ENCODE data around the gene GSTK1. TPM values are rescaled to one million over a fixed set of nuclear protein-coding genes. Genes with fewer than 3 reads are reported as not detected.

The GSTK1 gene
- total and polyA plus RNA-seq, 2 donors (not counting 1 experiment from before 2014, with no cell fraction given): 181 to 315 TPM

GRCh38 chr7:143314127-143314526 lies 50.9 kb downstream of the GSTK1 start:
- POLR2A ChIA-PET: no interaction called here
- peaks cover 0 to 3% (median 0%) of the 10 kb centered on the region in 3 donors for H3K9me3 ChIP-seq (ENCODE audit: control extremely low read depth in 1 of 3, control insufficient read depth in 2 of 3, insufficient read depth in 1 of 3, low read length in 2 of 3)
- H3K4me3 ChIP-seq (ENCODE audit: control extremely low read depth in 1 of 5, extremely low read depth in 1 of 5, insufficient read depth in 1 of 5, low read depth in 2 of 5, low read length in 4 of 5): no peak overlapping the region
- H3K36me3 ChIP-seq (replicated peaks in 1 of 2; ENCODE audit: control extremely low read depth in 1 of 2, control insufficient read depth in 1 of 2, extremely low read depth in 1 of 2, insufficient read depth in 2 of 2, low read length in 1 of 2): peaks cover 2 to 3% of the 10 kb centered on the region in 2 experiments
- H3K9me3 Mint-ChIP-seq (ENCODE audit: insufficient read depth): no peaks in the 10 kb centered on the region
- peaks cover 9% of the 10 kb centered on the region for H3K4me1 Mint-ChIP-seq
- no peaks in the 10 kb centered on the region for H3K79me2 ChIP-seq (ENCODE audit: control insufficient read depth, insufficient read depth, low read length)
- no peak overlapping the region for H3K27ac Mint-ChIP-seq
- H3K27me3 ChIP-seq (replicated peaks in 1 of 4; ENCODE audit: control extremely low read depth in 1 of 4, control insufficient read depth in 3 of 4, insufficient read depth in 4 of 4, low read length in 3 of 4): no peaks in the 10 kb centered on the region
- H3K4me1 ChIP-seq (ENCODE audit: control insufficient read depth in 2 of 2, insufficient read depth in 2 of 2, low read length in 2 of 2): peaks cover 4 to 5% of the 10 kb centered on the region in 2 donors
- TF ChIP-seq CTCF (IDR thresholded peaks at IDR 0.05) (no peak), EZH2 (IDR thresholded peaks at IDR 0.05; ENCODE audit: borderline replicate concordance, insufficient read depth, low read depth, low read length, poor library complexity, severe bottlenecking) (no peak)
- no peaks in the 10 kb centered on the region for H3K27me3 Mint-ChIP-seq
- DNase-seq (no peak), ATAC-seq (ENCODE audit: low read depth) (no peak)
- no peak overlapping the region for H3K9ac ChIP-seq (ENCODE audit: low read length)
- no peak overlapping the region for H3K27ac ChIP-seq (ENCODE audit: low read length in 2 of 2)
- intact Hi-C loops (cut with micrococcal nuclease): no loop called here
- no peaks in the 10 kb centered on the region for H4K20me1 ChIP-seq (ENCODE audit: control insufficient read depth, insufficient read depth, low read length, poor library complexity, severe bottlenecking)
- H2AFZ ChIP-seq (ENCODE audit: insufficient read depth, low read depth, low read length, poor library complexity, severe bottlenecking): no peak overlapping the region
- H3K4me2 ChIP-seq (replicated peaks; ENCODE audit: low read depth, low read length, poor library complexity, severe bottlenecking): no peak overlapping the region
- CTCF ChIA-PET: interaction anchor here (1.1 kb wide), 1 partner anchor 15 kb away, joined by 5 read pairs; no protein-coding TSS in a partner anchor
- no peak overlapping the region for H3K4me3 Mint-ChIP-seq

GRCh38 chr7:143315776-143316175 lies 52.5 kb downstream of the GSTK1 start, which contains the start of gene CLCN1:
TSS of gene CLCN1 (plus strand) at chr7:143316111. CDS start at chr7:143316213, 102 bp downstream.
- POLR2A ChIA-PET: no interaction called here
- CTCF ChIA-PET: interaction anchor here (0.6 to 0.8 kb wide), 2 partner anchors 9 to 17 kb away, joined by 3 to 4 read pairs; no protein-coding TSS in a partner anchor
- H3K4me3 Mint-ChIP-seq: no peak within 1 kb of the TSS
- no peak for TF ChIP-seq CTCF (IDR thresholded peaks at IDR 0.05)
- TF ChIP-seq EZH2 (IDR thresholded peaks at IDR 0.05; ENCODE audit: borderline replicate concordance, insufficient read depth, low read depth, low read length, poor library complexity, severe bottlenecking): no peak
- no peaks in the 10 kb centered on the region for H3K9me3 Mint-ChIP-seq (ENCODE audit: insufficient read depth)
- Histone ChIP-seq H3K4me2 (replicated peaks; ENCODE audit: low read depth, low read length, poor library complexity, severe bottlenecking) (no peak within 1 kb of the TSS), H3K4me1 (ENCODE audit: control insufficient read depth in 2 of 2, insufficient read depth in 2 of 2, low read length in 2 of 2) (no peaks in the 10 kb centered on the region), H3K9ac (ENCODE audit: low read length) (no peak within 1 kb of the TSS), H3K27ac (ENCODE audit: low read length in 2 of 2) (no peak within 1 kb of the TSS), H4K20me1 (ENCODE audit: control insufficient read depth, insufficient read depth, low read length, poor library complexity, severe bottlenecking) (no peaks in the 10 kb centered on the region), H3K79me2 (ENCODE audit: control insufficient read depth, insufficient read depth, low read length) (no peaks in the 10 kb centered on the region), H3K4me3 (ENCODE audit: control extremely low read depth in 1 of 5, extremely low read depth in 1 of 5, insufficient read depth in 1 of 5, low read depth in 2 of 5, low read length in 4 of 5) (no peak within 1 kb of the TSS), H2AFZ (ENCODE audit: insufficient read depth, low read depth, low read length, poor library complexity, severe bottlenecking) (no peak within 1 kb of the TSS), H3K27me3 (replicated peaks in 1 of 4; ENCODE audit: control extremely low read depth in 1 of 4, control insufficient read depth in 3 of 4, insufficient read depth in 4 of 4, low read length in 3 of 4) (no peaks in the 10 kb centered on the region), H3K9me3 (ENCODE audit: control extremely low read depth in 1 of 3, control insufficient read depth in 2 of 3, insufficient read depth in 1 of 3, low read length in 2 of 3) (no peaks in the 10 kb centered on the region), H3K36me3 (replicated peaks in 1 of 2; ENCODE audit: control extremely low read depth in 1 of 2, control insufficient read depth in 1 of 2, extremely low read depth in 1 of 2, insufficient read depth in 2 of 2, low read length in 1 of 2) (no peaks in the 10 kb centered on the region)
- H3K27me3 Mint-ChIP-seq: no peaks in the 10 kb centered on the region
- ATAC-seq (ENCODE audit: low read depth): no peak
- no peak for DNase-seq
- intact Hi-C loops (cut with micrococcal nuclease): no loop called here
- H3K4me1 Mint-ChIP-seq: peaks cover 2% of the 10 kb centered on the region
- no peak within 1 kb of the TSS for H3K27ac Mint-ChIP-seq
- 40% methylated on average over 1 of the region's 5 CpGs for WGBS (ENCODE audit: insufficient coverage)

All from B cell (primary cell).